ENCODE measurements around the gene PDPN.

DNA sequence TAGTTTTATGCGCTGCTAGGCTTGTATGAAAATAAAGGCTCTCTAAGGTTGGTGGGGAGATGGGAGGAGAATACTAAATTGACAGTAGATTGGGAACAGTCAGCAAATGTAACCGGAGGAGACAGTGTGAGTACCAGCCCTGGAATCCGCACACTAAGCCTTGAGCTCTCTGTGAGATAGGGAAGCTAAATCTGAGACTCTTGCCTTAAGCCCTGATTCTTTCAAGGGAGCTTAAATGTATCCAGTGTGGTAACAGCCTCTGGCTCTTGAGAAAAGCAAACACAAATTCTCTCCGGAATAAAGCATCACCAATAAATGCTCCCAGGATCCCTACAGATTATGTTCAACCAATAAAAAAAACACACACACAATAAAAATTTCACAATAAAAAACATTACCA is 33.0 kb upstream of the PDPN start:
- TF ChIP-seq, protein P1, sequence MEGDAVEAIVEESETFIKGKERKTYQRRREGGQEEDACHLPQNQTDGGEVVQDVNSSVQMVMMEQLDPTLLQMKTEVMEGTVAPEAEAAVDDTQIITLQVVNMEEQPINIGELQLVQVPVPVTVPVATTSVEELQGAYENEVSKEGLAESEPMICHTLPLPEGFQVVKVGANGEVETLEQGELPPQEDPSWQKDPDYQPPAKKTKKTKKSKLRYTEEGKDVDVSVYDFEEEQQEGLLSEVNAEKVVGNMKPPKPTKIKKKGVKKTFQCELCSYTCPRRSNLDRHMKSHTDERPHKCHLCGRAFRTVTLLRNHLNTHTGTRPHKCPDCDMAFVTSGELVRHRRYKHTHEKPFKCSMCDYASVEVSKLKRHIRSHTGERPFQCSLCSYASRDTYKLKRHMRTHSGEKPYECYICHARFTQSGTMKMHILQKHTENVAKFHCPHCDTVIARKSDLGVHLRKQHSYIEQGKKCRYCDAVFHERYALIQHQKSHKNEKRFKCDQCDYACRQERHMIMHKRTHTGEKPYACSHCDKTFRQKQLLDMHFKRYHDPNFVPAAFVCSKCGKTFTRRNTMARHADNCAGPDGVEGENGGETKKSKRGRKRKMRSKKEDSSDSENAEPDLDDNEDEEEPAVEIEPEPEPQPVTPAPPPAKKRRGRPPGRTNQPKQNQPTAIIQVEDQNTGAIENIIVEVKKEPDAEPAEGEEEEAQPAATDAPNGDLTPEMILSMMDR (IDR thresholded peaks at IDR 0.05) = no peak
- no peak for TF ChIP-seq POLR2A (IDR thresholded peaks at IDR 0.05)

Measured in body of pancreas (tissue), 4 donors.